Hematopoietic multipotent progenitor cell treated with erythropoietin and hydrocortisone succinate and interleukin-3 and kit ligand, for 17 days (in vitro differentiated cells): Measurements from ENCODE around the gene ZBTB7C.
"Not testable (repeated sequence)": the region's sequence is repeated elsewhere in the genome, so short reads cannot be mapped to it uniquely, and the experiment has no call there.

Source experiments
- DNase-seq: peaks from one replicate; pipeline ENCODE4 v3.0.0-alpha.2; 2015; ENCODE audit warnings: low spot score

Gene ZBTB7C

GRCh38 chr18:48408727-48409590 lies at the start of gene ZBTB7C:
ZBTB7C (minus strand) TSS chr18:48409383.
- DNase-seq: no peak

DNA sequence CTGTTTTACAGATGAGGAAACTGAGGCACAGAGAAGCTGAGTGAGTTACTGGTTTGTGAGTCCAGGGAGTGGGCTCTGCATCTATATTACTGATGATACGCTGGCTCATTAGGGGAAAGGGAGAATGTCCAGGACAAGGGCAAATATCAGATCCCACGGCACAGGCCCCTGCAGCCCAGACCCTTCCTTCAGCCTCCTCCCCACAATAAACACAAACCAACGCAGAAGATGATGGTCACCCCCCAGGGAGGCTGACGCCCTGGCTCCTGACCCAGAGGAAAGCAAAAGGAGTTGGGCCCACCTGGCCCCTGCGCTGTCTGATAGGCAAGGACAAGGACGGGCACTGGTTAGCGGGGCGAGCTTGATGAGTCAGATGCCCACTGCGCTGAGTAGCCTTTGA lies 47.7 kb upstream of the ZBTB7C start:
- DNase-seq: no peak

GRCh38 chr18:48455555-48456478 lies 46.6 kb upstream of the ZBTB7C start:
- no peak for DNase-seq

DNA sequence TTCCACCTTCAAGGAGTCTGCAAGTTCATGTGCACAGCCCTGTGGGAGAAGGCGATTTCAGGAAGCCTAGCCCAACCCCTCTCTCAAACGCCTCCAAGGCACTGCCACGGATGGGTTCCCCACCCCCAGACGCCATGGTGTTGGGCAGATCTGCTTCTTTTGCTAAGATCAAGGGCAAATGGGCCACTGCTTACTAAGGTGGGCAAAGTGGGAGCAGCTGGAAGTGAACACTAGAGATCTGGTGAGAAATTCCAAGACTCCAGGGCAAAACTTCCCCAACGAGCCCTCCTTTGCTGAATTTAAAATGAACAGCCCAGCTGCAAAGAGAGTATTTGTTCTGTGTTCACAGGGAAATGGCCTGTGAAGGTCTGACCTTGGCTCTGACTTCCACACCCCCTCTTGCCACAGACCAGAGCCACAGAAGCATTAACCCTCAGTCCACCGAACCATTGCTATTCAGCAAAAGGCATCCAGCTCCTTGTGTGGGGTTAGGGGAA lies 45.1 kb upstream of the ZBTB7C start:
- DNase-seq: no peak

DNA sequence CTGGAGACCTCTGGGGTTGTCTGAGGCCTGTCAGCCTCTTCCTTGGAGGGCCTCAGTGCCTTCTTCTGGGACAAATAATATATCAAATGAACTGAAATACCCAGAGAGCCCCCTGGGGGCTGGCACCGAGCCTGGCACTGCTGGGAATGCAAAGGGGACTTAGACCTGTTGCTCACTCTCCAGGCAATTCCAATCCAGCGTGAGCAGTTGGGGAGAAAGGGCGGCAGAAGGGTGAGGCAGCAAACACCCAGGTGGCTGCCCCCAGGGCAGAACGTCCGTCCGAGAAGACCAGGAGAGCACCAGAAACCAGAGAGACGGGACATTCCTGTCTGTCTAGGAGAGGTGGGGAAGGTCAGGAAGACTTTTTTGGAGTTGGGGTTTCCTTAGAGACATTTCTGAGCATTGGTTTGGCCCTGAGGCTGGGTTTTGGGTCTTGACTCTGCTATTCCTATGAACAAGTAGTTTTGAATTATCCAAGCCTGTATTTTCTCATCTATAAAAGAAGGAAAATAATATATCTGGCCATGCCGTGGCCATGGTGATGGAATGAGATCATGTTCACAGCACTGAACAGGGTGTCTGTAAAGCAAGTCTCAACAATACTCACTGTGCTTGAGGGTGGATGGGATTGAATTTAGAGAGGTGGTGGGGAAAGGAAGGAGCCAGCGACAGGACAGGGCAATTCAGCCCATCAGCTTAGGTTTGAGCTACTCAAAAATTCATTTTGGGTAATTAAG lies 44.3 kb upstream of the ZBTB7C start:
- no peak for DNase-seq

GRCh38 chr18:48452861-48453323 lies 43.7 kb upstream of the ZBTB7C start:
- DNase-seq: no peak

DNA sequence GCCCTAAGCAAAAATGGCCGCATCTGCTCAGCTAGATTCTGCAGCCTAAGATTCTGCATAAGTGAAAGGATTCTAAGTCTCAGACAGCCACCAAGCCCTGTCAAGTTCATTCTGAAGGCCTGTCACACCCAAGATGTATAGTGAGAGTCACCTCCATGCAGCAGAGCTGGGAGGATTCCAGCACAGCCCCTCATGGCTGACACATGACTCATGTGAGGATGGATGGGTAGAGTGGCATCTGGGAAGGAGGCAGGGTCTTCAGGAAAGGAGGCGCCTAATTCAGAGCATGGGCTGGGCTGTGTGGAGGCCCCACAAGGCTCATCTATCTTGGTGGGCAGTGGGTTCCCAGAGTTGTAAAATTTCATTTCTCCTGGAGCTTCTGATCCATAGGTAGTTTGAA lies 41.5 kb upstream of the ZBTB7C start:
- DNase-seq: no peak

DNA sequence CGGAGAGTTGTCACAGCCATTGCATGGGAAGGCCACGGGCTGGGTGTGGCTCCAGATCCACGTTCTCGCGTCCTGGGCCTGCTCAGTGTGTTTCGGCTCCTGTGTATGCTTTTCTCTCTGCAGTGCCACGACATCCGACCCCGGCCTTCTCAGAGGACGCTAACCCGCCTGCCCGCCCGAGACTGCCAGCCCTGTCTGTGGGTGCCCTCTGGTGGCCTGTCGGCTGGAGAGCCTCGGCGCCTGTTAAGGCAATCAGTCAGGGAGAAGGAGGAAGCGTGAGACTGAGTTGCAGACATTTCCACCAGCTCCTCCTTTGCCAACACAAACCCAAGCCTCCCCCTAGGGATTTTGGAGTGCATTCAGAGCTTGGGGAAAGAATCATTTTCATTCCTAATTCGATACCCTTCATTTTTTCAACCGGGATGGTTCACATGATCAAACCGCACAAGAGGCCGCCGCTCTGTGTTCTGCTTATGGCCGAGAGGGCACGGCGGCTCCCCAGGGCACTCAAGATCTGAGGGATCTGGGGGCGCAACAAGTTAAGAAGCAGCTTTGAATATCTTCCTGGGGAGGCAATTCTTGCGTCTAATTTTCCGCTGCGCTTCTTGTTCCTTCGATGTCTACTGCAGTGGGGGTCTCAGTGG lies 37.5 kb upstream of the ZBTB7C start:
- no peak for DNase-seq

- DNase-seq: peak; percentile 66
Observed at GRCh38 chr18:48445540-48445939, 36.4 kb upstream of the ZBTB7C start.

DNA sequence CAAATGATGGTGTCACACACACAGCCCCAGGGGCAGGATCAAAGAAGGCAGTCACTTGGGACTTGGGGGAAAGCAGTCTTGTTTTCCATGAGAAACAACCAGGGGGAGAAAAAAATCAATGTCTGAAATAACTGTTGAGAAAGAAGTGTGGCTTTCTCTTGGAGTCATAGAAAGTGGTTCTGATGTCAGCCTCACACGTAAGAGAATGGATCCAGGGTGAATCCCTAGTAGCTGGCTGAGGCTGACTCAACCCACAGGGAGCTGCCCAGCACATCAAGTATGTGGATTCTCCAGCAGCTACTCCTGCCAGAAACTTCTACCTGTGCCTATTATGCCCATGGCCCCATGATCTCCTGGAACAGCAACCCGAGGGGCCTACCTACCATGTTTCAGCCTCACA lies 33.6 kb upstream of the ZBTB7C start:
- DNase-seq: no peak

GRCh38 chr18:48441405-48441881 lies 32.3 kb upstream of the ZBTB7C start:
- DNase-seq: no peak

DNA sequence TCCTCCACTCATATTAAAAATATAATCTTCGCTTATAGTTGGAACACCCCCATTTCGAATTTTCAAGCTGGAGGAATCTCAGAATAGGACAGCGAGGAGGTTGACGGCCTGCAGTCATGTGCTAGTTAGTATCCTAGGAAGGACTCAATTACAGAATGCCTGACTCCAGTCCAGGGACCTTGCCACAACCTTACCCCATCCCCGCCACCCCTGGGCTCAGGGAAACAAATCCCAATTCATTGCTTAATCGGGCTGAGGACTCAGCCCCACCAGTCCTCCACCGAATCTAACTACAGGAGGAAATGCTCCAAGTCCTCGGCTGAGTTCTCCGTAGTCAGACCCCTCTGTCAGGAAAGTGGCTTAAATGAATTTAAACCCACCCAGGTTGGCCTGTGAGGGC lies 31.7 kb upstream of the ZBTB7C start:
- no peak for DNase-seq

GRCh38 chr18:48436907-48437306 lies 27.7 kb upstream of the ZBTB7C start:
- DNase-seq: no peak

GRCh38 chr18:48434382-48434781 lies 25.2 kb upstream of the ZBTB7C start:
- DNase-seq: not testable (repeated sequence)

DNA sequence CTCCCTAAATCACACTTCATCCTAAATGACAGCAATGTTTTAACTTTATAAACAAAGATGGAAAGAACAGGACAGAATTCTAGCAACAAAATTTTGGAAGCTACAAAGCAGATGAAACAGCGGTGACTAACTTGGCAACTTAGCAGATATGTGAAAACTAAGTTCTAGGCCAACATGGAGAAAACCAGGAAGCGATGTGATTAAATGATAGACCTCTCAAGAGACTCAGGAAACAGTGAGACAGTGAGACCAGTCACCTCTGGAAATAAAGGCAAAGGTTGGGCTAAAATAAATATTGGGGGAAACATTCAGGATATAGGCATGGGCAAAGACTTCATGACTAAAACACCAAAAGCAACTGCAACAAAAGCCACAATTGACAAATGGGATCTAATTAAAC lies 24.4 kb upstream of the ZBTB7C start:
- no peak for DNase-seq

DNA sequence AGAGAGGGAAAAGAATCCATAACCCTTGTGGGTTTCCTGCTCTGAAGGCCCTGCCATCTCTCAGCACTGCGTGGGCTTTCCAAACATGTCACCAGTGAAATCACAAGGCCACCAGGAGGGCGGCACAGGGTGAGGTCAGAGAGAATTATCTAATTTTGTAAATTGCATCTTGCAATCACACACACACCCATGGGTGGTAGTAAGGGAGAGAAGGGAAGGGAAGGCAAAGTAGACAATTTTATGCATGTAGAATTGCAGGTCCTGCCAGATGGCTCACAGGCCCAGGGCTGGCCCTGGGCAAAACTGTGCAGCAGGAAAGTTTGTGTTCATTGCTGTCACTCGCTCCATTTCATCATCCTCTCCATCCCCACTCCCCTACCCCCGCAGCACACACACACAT lies 21.0 kb upstream of the ZBTB7C start:
- DNase-seq: no peak

- no peak for DNase-seq
Observed at GRCh38 chr18:48428475-48429177, 19.4 kb upstream of the ZBTB7C start.

GRCh38 chr18:48422947-48423378 lies 13.8 kb upstream of the ZBTB7C start:
- no peak for DNase-seq

- DNase-seq: no peak
Observed at GRCh38 chr18:48419277-48420022, 10.3 kb upstream of the ZBTB7C start.
